GM19452 (cell line): ENCODE measurements around the gene GLRX5.

Experiments used
- ATAC-seq: cut with Tn5 transposase; IDR thresholded peaks from one replicate; pipeline ENCODE4 v1.9.1; 2021; ENCODE audit not compliant: unreplicated experiment

The GLRX5 gene

DNA sequence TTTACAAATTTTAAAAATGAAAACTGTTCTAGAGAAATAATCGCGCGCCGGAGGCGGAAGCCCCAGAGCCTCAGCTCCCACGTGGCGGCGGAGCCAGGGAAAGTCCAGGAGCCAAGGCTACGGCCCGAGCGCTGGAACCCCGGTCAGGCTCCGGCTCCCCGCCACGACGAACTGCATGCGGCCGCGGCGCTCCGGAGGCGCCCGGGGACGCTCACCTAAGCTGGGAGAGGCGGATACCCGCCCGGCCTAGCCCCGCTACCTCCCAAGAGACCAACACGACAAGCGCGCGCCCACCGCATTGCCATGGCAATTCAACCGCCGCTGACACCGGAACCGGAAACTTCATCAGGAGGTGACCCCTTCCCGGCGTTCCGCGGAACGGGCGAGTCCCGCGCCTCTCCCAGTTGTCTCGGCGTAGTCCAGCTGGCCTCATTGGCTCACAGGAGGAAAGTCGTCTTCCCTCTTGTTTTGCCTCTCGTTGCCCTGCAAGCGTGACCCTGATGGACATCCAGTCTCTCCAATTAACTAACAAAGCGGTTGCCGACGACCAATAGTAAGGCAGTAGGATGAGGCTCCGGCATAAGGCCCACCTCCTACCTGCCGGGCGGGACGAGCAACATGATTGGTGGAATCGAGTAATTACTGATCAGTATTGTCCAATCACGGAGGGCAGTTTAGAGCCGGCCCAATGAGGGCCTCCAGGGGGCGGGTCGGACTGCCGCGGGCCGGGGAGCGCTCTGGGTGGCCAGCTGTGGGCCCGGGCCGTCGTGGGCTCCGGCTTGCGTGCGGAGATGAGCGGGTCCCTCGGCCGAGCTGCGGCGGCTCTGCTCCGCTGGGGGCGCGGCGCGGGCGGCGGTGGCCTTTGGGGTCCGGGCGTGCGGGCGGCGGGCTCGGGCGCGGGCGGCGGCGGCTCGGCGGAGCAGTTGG is at the start of gene GLRX5:
Gene GLRX5 (plus strand): TSS at position 752 of the 927 bp plus-strand sequence. CDS start 40 bp downstream, at position 792.
- peak; percentile 91 for ATAC-seq

DNA sequence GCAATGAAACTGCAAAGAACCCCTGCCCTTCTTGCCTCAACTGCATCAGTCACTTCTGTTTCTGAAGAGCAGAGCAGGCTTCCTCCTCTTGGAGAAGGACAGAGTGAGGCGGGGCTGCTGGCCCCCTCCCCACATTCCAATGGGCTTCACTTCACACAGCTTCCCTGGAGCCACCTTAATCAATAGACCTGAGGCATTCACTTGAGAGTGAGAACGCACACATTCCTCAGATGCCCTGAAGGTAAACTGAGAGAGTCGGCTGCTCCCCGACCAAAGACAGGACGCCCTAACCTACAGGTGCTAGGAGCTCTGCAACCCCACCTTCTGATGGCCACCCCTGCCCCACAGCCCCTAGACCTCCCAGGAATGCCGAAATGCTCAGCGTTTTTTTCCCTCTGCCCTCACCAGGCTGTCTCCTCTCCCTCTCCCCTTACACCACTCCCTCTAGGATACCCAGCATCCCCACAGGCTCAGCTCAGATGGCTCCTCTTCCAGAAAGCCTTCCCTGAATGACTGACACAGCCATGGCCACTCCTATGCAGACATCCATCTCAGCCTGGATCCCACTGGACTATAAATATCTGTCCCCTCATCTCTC is 49.5 kb upstream of the GLRX5 start:
- no peak for ATAC-seq

DNA sequence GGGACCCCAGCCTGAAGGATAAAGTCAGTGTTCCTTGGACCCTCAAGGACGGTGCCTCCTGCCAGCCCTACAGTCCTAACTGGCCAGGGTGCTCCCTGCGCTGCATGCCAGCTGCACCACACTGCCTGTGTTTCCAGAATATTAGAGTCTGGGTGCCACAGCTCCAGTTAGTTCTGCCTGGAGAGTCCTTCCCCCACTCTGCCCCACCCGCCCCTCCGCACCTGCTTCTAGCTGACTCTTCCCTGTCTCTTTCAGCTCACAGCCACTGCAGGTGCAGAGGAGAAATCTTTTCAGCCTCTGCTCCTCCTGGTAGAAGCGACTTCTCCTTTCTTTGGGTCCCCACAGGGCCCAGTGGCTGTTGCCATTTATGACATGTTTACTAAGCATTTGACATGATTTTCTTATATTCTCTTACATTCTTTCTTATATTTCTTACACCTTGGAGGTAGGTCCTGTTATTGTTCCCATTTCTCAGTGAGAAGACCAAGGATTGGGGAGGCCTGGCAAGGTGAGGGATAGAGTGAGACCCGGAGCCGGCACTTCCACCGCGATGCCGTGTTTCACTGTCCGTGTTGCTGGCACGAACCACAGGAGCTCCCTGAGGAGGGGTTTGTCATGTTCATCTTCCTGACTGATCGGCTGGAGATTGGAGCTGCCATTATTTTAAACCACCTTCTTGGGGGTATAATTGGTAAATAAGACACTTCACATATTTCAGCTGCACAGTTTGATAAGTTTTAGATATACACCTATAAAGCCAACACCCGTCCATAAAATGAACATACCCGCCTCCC is 47.8 kb upstream of the GLRX5 start:
- no peak for ATAC-seq

DNA sequence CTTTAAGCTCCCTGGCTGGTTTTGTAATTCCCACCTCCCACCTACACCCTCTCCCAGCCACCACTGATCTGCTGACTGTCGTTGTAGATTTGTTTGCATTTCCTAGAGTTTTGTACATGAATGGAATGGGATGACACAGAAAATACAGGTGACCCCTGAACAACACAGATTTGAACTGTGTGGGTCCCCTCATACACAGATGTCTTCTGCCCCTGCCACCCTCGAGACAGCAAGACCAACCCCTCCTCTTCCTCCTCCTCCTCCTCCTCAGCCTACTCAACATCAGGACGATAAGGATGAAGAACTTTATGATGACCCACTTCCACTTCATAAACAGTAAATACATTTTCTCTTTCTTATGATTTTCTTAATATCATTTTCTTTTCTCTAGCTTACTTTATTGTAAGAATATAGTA is 47.2 kb upstream of the GLRX5 start:
- no peak for ATAC-seq

DNA sequence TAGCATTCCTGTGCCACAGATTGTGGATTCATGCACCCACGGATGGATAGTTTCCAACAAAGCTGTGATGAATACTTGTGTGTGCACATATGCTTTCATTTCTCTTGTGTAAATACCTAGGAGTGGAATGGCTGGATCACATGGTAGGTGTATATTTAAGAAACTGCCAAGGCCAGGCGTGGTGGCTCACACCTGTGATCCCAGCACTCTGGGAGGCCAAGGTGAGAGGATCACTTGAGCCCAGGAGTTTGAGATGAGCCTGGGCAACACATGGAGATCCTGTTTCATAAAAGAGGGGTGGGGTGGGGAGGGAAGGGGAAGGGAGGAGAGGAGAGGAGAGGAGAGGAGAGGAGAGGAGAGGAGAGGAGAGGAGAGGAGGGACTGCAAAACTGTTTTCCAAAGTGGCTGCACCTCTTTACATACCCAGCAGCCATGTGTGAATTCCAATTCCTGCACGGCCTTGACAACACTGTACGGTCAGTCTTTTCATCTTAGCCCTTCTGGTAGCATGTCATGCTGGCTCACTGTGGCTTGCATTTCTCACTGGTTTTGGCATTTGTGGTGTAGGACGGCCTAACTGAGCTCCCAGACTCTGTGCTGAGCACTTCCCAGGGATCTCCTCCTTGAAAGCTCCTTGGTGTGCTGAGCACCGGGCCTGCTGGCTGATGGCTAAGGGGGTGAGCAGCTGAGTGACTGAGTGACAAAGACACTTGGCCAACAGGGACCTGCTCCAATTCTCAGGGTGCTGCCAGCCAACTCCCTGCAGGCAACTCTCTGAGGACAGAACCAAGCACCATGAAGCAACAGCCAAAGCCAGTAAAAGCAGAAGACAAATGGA is 46.3 kb upstream of the GLRX5 start:
- ATAC-seq: no peak

DNA sequence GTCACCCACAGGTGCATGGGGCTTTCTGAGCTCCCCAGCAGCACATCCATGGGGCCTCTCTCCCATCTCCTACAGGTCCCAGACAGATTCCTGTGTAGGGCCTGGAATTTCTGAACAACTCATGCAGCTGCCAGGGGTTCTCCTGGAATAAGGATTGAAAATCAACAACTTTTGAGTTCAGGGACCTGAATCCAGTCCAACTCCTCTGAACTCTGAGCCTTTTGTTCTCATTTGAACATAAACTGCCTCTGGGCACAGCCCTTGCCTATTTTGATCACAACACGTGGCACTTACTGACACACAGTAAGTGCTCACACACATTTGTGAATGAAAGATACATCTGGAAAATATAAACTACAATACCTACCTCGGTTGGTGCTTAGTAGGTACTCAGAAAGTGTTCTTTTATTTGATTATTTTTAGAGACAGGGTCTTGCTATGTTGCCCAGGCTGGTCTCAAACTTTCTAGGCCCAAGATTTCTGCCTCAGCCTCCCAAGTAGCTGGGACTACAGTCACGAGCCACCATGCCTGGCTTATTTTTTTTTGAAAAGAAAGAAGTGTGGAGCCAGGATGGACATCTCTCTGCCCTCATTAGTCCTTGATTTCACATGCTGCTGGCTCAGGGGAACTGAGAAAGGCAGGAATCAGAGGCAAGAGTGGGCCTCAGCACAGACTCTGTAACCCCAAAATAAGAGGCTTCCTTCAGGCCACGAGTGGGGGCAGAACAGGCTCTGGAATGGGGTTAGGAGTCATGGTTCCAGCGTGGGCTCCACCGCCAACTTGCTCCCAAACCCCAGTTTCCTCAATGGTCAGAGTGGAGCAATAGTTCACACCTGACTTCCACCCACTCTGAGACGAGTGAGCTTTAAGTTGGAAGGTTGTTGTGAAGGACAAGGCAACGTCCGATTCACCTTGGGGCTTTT is 45.4 kb upstream of the GLRX5 start:
- no peak for ATAC-seq

DNA sequence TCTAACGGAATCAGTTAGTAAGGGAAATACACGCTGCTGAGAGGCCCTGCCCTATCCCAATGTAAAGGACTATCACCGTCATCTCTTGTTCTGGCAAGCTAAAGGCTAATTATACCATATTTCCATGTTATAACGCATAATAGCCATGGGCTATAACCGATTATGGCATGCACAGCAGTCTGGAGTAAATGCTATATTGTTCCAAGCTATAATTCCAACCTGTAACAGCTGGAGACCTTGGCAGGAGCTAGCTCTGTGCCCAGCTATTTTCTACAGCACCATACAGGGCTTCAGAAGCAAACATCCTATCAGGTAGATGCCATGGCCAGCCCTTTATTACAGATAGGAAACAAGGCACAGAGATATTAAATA is 44.7 kb upstream of the GLRX5 start:
- no peak for ATAC-seq

DNA sequence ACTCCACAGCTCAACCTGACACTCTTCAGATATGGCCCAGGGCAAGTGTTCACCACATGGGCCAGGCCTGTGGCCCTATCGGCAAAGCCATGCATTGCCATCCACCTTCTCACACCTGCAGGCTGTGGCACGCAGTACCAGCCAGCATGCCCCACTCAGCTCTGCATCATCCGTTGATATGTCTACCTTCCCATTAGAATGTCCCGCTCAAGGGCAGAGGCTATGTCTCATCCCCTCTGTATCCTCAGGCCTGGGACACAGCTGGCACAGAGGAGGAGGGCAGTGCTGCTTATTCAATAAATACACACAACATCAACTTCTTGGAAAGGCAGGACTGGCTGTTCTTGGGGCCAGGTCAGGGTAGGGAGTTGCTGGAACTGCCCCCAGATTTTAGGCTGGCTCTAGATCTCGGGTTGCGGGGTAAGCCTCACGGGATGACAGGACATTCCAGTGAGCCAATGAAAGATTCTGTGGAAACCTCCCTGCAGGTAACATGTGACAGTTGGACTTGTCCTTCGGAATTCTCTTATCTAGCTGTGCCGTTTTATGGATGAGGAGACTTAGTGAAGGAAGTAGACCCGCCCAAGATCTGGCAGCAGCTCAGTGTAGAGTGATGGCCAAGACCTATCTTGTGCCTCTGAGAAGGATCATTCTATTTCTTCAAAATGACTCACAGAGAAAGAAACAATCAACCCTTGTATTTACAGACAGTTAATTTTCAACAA is 44.0 kb upstream of the GLRX5 start:
- no peak for ATAC-seq

DNA sequence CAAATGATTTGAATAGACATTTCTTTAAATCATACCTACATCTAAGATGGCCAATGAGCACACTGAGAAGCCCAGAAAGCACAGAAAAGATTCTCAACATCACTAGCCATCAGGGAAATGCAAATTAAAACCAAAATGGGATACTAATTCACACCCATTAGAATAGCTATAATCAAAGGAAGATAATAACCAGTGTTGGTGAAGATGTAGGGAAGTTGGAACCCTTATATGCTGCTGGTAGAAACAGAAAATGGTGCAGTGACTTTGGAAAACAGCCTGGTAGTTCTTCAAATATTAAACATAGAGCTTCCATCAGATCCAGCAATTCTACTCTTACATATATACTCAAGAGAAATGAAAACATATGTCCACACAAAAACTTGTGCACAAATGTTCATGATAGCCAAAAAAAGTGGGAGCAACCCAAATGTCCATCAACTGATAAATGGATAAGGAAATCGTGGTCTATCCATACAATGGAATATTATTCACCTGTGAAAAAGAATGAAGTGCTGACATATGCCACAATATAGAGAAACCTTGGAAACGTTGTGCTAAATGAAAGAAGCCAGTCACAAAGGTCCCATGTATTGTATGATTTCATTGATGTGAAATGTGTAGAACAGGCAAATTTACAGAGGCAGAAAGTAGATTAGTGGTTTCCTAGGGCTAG is 42.8 kb upstream of the GLRX5 start:
- no peak for ATAC-seq

DNA sequence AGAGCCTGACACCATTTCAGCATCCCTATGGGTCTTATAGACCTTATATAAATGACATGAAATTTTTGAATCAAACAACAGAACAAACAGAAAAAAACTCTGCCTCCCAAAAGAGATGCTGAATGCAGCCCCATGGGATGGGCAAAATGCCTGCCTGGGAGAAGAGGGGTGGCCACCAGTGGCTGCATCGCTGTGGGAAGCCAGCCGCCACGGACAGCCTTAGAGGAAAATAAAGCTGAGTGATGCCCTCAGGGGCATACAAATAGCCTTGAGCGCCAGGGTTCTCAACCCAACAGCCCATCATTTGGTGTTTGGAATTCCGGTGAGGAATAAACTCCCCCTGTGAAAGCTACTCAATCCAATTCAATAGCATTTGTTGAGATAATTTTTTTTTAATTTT is 41.3 kb upstream of the GLRX5 start:
- no peak for ATAC-seq

DNA sequence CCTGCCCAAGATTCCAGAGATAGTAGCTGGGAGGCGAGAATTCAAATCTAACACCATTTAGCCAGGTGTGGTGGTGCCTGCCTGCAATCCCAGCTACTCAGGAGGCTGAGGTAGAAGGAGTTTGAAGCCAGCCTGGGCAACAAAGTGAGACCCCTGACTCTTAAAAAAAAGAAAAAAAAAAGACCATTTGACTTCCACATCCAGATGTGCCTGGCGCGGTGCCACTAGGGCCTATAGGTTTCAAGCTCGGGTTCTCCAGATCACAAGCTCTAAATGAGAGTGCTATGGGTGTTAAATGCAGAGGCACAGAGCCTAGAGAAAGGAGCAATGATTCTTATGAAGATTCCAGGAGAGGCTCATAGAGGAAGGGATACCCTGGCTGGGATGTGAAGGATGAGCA is 40.9 kb upstream of the GLRX5 start:
- no peak for ATAC-seq

DNA sequence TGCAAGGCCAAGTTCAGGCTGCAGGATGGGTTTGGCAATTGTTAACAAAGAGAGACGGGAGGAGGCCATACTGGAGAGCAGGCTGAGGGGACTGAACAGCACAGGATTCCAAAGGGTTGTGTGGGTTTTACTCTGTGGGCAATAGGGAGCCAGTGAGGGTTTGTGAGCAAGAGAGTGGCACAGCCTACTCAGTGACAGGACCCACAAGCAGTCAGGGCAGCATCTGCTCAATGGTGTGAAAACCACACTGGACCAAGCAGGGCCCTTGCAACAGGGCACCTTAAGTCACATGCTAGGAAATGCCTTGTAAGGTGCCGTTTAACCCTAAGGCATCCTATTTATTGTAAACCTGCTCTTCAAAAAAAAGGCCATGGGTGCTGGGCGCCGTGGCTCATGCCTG is 40.4 kb upstream of the GLRX5 start:
- no peak for ATAC-seq

DNA sequence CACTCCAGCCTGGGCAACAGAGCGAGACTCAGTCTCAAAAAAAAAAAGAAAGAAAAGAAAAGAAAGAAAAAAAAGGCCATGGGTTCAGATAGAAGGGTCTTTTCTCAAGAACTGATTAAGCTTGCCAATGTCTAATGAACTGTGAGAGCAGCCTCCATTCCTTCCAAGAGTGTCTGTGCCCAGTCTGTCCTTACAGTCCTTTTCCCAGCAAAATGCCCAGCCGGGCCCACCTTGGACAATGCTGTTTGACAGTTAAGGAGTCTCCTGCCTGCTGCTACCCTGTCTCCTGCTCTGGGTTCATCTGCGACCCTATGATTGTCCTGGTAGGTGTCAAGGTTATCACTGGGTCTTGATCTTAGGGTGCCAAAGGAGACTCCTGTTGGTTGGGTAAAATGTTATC is 39.8 kb upstream of the GLRX5 start:
- ATAC-seq: no peak

DNA sequence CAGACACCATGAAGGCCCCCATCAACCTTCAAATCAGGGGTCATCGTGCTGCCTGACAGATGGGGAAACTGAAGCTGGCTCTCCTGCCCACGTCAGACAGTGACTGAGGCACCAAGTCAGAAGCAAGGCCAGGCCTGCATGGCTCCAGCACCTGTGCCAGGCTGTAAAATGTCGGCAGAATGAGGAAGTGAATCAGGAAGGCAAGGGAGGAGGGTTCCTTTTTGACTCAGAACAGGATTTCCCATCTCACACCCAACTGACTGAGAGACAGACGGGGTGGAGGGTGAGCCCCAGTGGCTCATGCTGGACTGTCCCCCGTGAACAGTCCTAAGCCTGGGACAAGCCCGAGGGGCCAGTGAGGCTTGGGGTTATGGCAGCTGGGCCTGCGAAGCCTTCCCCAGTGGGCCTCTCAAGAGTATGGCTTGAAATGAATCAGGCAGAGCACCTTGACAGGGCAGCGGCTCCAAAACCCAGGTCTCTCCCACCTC is 39.3 kb upstream of the GLRX5 start:
- peak; percentile 87 for ATAC-seq

DNA sequence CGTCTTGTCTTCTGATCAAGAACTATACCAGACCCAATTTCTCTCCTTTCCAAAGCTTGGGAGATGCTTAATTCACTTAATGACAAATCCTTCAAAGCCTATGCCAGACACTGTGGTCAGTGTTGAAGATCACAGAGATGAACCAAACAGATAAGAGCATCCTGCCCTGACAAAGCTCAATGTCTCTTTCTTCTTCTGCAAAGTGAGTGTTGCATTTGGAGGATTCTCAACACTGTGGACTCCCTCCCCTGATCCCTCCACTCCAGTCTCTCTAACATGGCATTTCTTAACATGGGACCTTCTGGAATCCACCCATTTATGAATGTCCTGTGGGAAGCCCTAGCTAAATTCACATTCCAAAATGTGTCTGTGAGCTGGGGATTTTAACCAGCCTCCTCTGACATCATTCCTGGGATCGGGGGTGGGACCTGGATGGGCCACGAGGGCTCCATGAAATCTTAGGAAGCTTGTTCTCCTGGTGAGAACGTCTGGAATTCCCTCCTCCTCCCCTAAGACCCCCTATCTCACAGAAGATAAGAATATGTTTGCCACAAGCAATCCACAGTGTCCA is 38.7 kb upstream of the GLRX5 start:
- ATAC-seq: peak; percentile 35

DNA sequence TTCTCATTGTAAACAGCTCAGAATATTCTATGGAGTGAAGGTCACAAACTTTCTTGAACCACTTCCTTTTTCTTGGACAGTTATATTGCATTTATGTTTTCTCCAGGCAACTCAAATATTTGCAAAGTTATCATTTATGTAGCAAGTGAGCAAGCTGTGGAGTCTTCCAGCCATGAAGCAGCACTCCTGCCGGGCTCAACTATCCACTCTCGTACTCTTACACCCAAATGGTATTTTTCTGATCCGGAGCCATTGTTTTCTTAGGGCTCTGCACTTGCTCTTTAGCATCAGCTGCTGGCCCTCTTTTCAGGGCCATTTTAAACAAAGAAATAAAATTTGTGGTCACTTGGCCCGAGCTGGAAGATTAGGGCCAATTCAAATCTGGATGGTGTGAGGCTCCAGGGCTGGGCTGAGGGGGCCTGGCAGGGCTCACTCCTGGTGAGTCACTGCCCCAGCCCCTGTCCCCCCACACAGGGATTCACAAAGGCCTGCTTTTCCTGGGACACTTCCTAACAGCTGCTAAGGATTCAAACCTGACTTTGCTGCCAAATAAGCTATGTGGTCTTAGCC is 38.1 kb upstream of the GLRX5 start:
- no peak for ATAC-seq

DNA sequence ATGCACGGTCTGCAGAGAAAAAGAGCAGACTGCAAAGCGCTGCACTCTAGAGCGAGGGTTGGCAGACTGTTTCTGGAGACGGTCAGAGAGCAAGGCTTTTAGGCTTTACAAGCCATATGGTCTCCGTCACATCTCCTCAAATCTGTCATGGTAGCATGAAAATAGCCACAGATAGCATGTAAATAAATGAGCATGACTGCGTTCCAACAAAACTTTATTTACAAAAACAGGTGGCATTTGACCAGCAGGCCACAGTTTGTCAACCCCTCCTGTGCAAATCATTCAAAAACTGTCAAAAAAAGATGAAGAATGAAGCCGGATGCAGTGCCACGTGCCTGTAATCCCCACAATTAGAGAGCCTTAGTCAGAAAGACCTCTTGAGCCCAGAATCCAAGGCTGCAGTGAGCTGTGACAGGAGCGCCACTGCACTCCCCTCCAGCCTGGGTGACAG is 37.3 kb upstream of the GLRX5 start:
- ATAC-seq: no peak
